Stimulated activated CD8-positive, alpha-beta memory T cell treated with anti-CD3 and anti-CD28 coated beads, Interleukin-2, amount 100 ng/mL, for 48 hours (primary cell): Measurements from ENCODE around the gene ZNF91.
"Not testable (repeated sequence)": the region's sequence is repeated elsewhere in the genome, so short reads cannot be mapped to it uniquely, and the experiment has no call there.

Source experiments
- DNase-seq, 2 donors: peaks; one replicate each; pipeline ENCODE4 v3.0.0-alpha.2; 2020; ENCODE audit warnings: low read depth in 2 of 2

ZNF91 gene

GRCh38 chr19:23395722-23396117 is 449 bp upstream of the ZNF91 start:
- not testable (repeated sequence) for DNase-seq

- no peak for DNase-seq
Measured at GRCh38 chr19:23394511-23394910, 760 bp downstream of the ZNF91 start.

- DNase-seq: no peak
Measured at GRCh38 chr19:23393121-23393520, 2.1 kb downstream of the ZNF91 start.

- no peak for DNase-seq
Measured at GRCh38 chr19:23391236-23391635, 4.0 kb downstream of the ZNF91 start.

- DNase-seq: no peak
Measured at GRCh38 chr19:23385404-23385803, 9.9 kb downstream of the ZNF91 start.

GRCh38 chr19:23384858-23385257 is 10.4 kb downstream of the ZNF91 start:
- DNase-seq: no peak

- no peak for DNase-seq
Measured at GRCh38 chr19:23384166-23384565, 11.1 kb downstream of the ZNF91 start.

GRCh38 chr19:23382955-23383354 is 12.3 kb downstream of the ZNF91 start:
- no peak for DNase-seq

GRCh38 chr19:23381114-23381513 is 14.2 kb downstream of the ZNF91 start:
- no peak for DNase-seq

GRCh38 chr19:23379671-23380070 is 15.6 kb downstream of the ZNF91 start:
- not testable (repeated sequence) for DNase-seq

- no peak for DNase-seq
Measured at GRCh38 chr19:23378948-23379347, 16.3 kb downstream of the ZNF91 start.

- no peak for DNase-seq
Measured at GRCh38 chr19:23377276-23377675, 18.0 kb downstream of the ZNF91 start.

GRCh38 chr19:23366437-23366836 is 28.8 kb downstream of the ZNF91 start:
- no peak for DNase-seq

GRCh38 chr19:23366031-23366430 is 29.2 kb downstream of the ZNF91 start:
- not testable (repeated sequence) for DNase-seq

- DNase-seq: no peak
Measured at GRCh38 chr19:23365222-23365621, 30.0 kb downstream of the ZNF91 start.

GRCh38 chr19:23361843-23362242 is 33.4 kb downstream of the ZNF91 start:
- DNase-seq: not testable (repeated sequence)

GRCh38 chr19:23351806-23352205 is 43.5 kb downstream of the ZNF91 start:
- DNase-seq: no peak

- no peak for DNase-seq
Measured at GRCh38 chr19:23346696-23347095, 48.6 kb downstream of the ZNF91 start.

GRCh38 chr19:23345838-23346237 is 49.4 kb downstream of the ZNF91 start:
- no peak for DNase-seq

GRCh38 chr19:23343434-23344010 is 51.7 kb downstream of the ZNF91 start:
- no peak for DNase-seq

- no peak for DNase-seq
Measured at GRCh38 chr19:23328211-23328610, 67.1 kb downstream of the ZNF91 start.

GRCh38 chr19:23321953-23322549 is 73.2 kb downstream of the ZNF91 start:
- DNase-seq: no peak

- not testable (repeated sequence) for DNase-seq
Measured at GRCh38 chr19:23321403-23321802, 73.9 kb downstream of the ZNF91 start.

GRCh38 chr19:23319571-23319970 is 75.7 kb downstream of the ZNF91 start:
- DNase-seq: not testable (repeated sequence)
